HepG2 (cell line): ENCODE results near the gene SLC22A5. TPM values are rescaled to one million over a fixed set of nuclear protein-coding genes. Genes with fewer than 3 reads are reported as not detected.

Experiments used
- AGO2 ChIP-seq: fragments of 200-400 bp; formaldehyde crosslinking; optimal IDR thresholded peaks from 2 replicates; pipeline ENCODE3; 2017; ENCODE audit warnings: mild to moderate bottlenecking, low read depth, low read length, moderate library complexity
- ATF1 ChIP-seq: IDR thresholded peaks from 2 replicates; pipeline ENCODE4 v1.6.1; 2016; ENCODE audit warnings: mild to moderate bottlenecking, control low read depth
- HOMEZ ChIP-seq: IDR thresholded peaks from 2 replicates; pipeline ENCODE4 v1.6.1; 2016; ENCODE audit warnings: low read depth
- KLF13 ChIP-seq: sonication (generic); formaldehyde crosslinking; IDR thresholded peaks from 2 replicates; pipeline ENCODE4 v1.4.0; 2020; ENCODE audit warnings: mild to moderate bottlenecking, missing genetic modification reagents
- MBNL3 ChIP-seq: fragments of 250-450 bp; sonication (Bioruptor Pico); conservative IDR thresholded peaks from 2 replicates; pipeline ENCODE4 v1.8.0; 2022; ENCODE audit warnings: mild to moderate bottlenecking, inconsistent platforms
- MED8 ChIP-seq: sonication (generic); formaldehyde crosslinking; IDR thresholded peaks from 2 replicates; pipeline ENCODE4 v1.8.1; 2023; ENCODE audit warnings: mild to moderate bottlenecking, missing genetic modification reagents; ENCODE audit not compliant: insufficient replicate concordance
- NR1H2 ChIP-seq: sonication (generic); formaldehyde crosslinking; IDR thresholded peaks from 2 replicates; pipeline ENCODE4 v1.8.1; 2022; ENCODE audit warnings: low read depth, missing genetic modification reagents, borderline replicate concordance
- REST ChIP-seq, 2 experiments: IDR thresholded peaks; 2 replicates each; pipeline ENCODE4 v1.6.1; 2011 to 2012; ENCODE audit warnings: low read length in 2 of 2, borderline replicate concordance in 1 of 2, low read depth in 1 of 2, mild to moderate bottlenecking in 1 of 2, moderate library complexity in 1 of 2
- RXRA ChIP-seq: sonication (generic); formaldehyde crosslinking; IDR thresholded peaks from 2 replicates; pipeline ENCODE4 v1.5.1; 2020; ENCODE audit warnings: missing genetic modification reagents
- STAT5B ChIP-seq: sonication (generic); formaldehyde crosslinking; IDR thresholded peaks from 2 replicates; pipeline ENCODE4 v1.4.0; 2020; ENCODE audit warnings: missing genetic modification reagents
- TARDBP ChIP-seq: sonication (generic); formaldehyde crosslinking; IDR thresholded peaks from 2 replicates; pipeline ENCODE4 v1.8.0; 2022; ENCODE audit warnings: mild to moderate bottlenecking, missing genetic modification reagents
- ZFP62 ChIP-seq: sonication (generic); formaldehyde crosslinking; IDR thresholded peaks from 2 replicates; pipeline ENCODE4 v1.4.0; 2020; ENCODE audit warnings: missing genetic modification reagents
- ZMYM4 ChIP-seq: sonication (generic); formaldehyde crosslinking; IDR thresholded peaks from 2 replicates; pipeline ENCODE4 v1.8.1; 2023; ENCODE audit warnings: mild to moderate bottlenecking, missing genetic modification reagents
- ZNF333 ChIP-seq: sonication (generic); formaldehyde crosslinking; IDR thresholded peaks from 2 replicates; pipeline ENCODE4 v1.4.0; 2020; ENCODE audit warnings: mild to moderate bottlenecking, missing genetic modification reagents, borderline replicate concordance
- ZNF547 ChIP-seq: sonication (generic); formaldehyde crosslinking; IDR thresholded peaks from 2 replicates; pipeline ENCODE4 v1.5.1; 2020; ENCODE audit warnings: mild to moderate bottlenecking, missing genetic modification reagents
- ZNF616 ChIP-seq: sonication (generic); formaldehyde crosslinking; IDR thresholded peaks from 2 replicates; pipeline ENCODE4 v1.5.0; 2020; ENCODE audit warnings: low read depth, mild to moderate bottlenecking, missing genetic modification reagents
- polyA plus RNA-seq, 8 experiments: library from polyadenylated mRNA; depleted of rRNA in 3 of 8; stranded (reverse) in 7 of 8; unstranded in 1 of 8; fragments of >200 nt; fragmentation: Illumina TruSeq in 4 of 8; extraction: Trizol in 4 of 8; gene quantifications; 2 replicates each; pipeline versions ENCODE4 v1.2.1 to v1.2.3, GENCODE V29; 2011 to 2016; ENCODE audit warnings: low read depth in 4 of 8, missing spikeins in 1 of 8, mixed read lengths in 1 of 8; ENCODE audit not compliant: insufficient read depth in 1 of 8
- total RNA-seq, 5 experiments: library from RNA; depleted of rRNA; stranded (reverse); fragments of >200 nt; fragmentation: Illumina TruSeq; extraction: Trizol; gene quantifications; 2 replicates each; pipeline ENCODE4 v1.2.3, GENCODE V29; 2016; ENCODE audit warnings: low read depth in 1 of 5
- TF ChIP-seq, protein P1 (sequence below): sonication (generic); formaldehyde crosslinking; IDR thresholded peaks from 2 replicates; pipeline ENCODE4 v1.5.0; 2020; ENCODE audit warnings: missing genetic modification reagents, mild to moderate bottlenecking, borderline replicate concordance
- TF ChIP-seq, protein P2 (sequence below): sonication (generic); IDR thresholded peaks from 2 replicates; pipeline ENCODE4 v1.6.1; 2016; ENCODE audit warnings: low read depth, borderline replicate concordance
- TF ChIP-seq, protein P3 (sequence below): sonication (generic); formaldehyde crosslinking; IDR thresholded peaks from 2 replicates; pipeline ENCODE4 v1.8.0; 2022; ENCODE audit warnings: missing genetic modification reagents, mild to moderate bottlenecking, moderate library complexity, borderline replicate concordance

The SLC22A5 gene
- total and polyA plus RNA-seq, 2 of the 13 experiments (the other 11 are each of a cell fraction or from before 2014, with no cell fraction given): 7.1 to 15.1 TPM

- TF ChIP-seq, protein P1, sequence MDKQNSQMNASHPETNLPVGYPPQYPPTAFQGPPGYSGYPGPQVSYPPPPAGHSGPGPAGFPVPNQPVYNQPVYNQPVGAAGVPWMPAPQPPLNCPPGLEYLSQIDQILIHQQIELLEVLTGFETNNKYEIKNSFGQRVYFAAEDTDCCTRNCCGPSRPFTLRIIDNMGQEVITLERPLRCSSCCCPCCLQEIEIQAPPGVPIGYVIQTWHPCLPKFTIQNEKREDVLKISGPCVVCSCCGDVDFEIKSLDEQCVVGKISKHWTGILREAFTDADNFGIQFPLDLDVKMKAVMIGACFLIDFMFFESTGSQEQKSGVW (CRISPR knock-in tag): no peak
- TF ChIP-seq, protein P2, sequence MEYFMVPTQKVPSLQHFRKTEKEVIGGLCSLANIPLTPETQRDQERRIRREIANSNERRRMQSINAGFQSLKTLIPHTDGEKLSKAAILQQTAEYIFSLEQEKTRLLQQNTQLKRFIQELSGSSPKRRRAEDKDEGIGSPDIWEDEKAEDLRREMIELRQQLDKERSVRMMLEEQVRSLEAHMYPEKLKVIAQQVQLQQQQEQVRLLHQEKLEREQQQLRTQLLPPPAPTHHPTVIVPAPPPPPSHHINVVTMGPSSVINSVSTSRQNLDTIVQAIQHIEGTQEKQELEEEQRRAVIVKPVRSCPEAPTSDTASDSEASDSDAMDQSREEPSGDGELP: no peak
- TF ChIP-seq AGO2 (no peak), NR1H2 (no peak), HOMEZ (CRISPR knock-in tag) (no peak), ZNF333 (CRISPR knock-in tag) (no peak), TARDBP (CRISPR knock-in tag) (no peak), STAT5B (CRISPR knock-in tag) (no peak), MED8 (CRISPR knock-in tag) (no peak), ZMYM4 (CRISPR knock-in tag) (no peak), MBNL3 (CRISPR knock-in tag) (no peak), ZNF616 (CRISPR knock-in tag) (no peak), ATF1 (CRISPR knock-in tag) (no peak), KLF13 (CRISPR knock-in tag) (no peak), ZNF547 (CRISPR knock-in tag) (no peak), REST (IDR thresholded peaks at IDR 0.05; ENCODE audit: borderline replicate concordance in 1 of 2, low read depth in 1 of 2, low read length in 2 of 2) (no peak; a peak in 1 of 4 replicates), ZFP62 (CRISPR knock-in tag) (no peak), RXRA (CRISPR knock-in tag) (peak; percentile 62; the same call in 1 of the 2 replicates)
- TF ChIP-seq, protein P3, sequence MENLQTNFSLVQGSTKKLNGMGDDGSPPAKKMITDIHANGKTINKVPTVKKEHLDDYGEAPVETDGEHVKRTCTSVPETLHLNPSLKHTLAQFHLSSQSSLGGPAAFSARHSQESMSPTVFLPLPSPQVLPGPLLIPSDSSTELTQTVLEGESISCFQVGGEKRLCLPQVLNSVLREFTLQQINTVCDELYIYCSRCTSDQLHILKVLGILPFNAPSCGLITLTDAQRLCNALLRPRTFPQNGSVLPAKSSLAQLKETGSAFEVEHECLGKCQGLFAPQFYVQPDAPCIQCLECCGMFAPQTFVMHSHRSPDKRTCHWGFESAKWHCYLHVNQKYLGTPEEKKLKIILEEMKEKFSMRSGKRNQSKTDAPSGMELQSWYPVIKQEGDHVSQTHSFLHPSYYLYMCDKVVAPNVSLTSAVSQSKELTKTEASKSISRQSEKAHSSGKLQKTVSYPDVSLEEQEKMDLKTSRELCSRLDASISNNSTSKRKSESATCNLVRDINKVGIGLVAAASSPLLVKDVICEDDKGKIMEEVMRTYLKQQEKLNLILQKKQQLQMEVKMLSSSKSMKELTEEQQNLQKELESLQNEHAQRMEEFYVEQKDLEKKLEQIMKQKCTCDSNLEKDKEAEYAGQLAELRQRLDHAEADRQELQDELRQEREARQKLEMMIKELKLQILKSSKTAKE (CRISPR knock-in tag): no peak
These were observed 48.3 kb upstream of the SLC22A5 start (continued) for GRCh38 chr5:132321109-132321721.
